GM12878 (cell line): ENCODE results near the gene HOOK2. TPM values are rescaled to one million over a fixed set of nuclear protein-coding genes. Genes with fewer than 3 reads are reported as not detected.

Experiments used
- ATF7 ChIP-seq: fragments of 450-650 bp; IDR thresholded peaks from 2 replicates; pipeline ENCODE4 v1.6.1; 2016; ENCODE audit warnings: low read depth, mild to moderate bottlenecking
- BMI1 ChIP-seq: fragments of 450-650 bp; IDR thresholded peaks from 2 replicates; pipeline ENCODE4 v1.6.1; 2016; ENCODE audit warnings: mild to moderate bottlenecking, moderate library complexity, borderline replicate concordance
- CREM ChIP-seq: IDR thresholded peaks from 2 replicates; pipeline ENCODE4 v1.6.1; 2014; ENCODE audit warnings: antibody characterized with exemption, low read depth
- GABPA ChIP-seq: IDR thresholded peaks from 2 replicates; pipeline ENCODE4 v1.6.1; 2014; ENCODE audit warnings: antibody characterized with exemption, low read depth, mild to moderate bottlenecking, inconsistent platforms
- IRF4 ChIP-seq: IDR thresholded peaks from 2 replicates; pipeline ENCODE4 v1.6.1; 2011; ENCODE audit warnings: low read depth, low read length
- JUNB ChIP-seq: IDR thresholded peaks from 2 replicates; pipeline ENCODE4 v1.6.1; 2016; ENCODE audit warnings: antibody characterized with exemption, mild to moderate bottlenecking
- LARP7 ChIP-seq: fragments of 450-650 bp; IDR thresholded peaks from 2 replicates; pipeline ENCODE4 v1.6.1; 2017; ENCODE audit warnings: mild to moderate bottlenecking
- MAX ChIP-seq: IDR thresholded peaks from 2 replicates; pipeline ENCODE4 v1.6.1; 2012; ENCODE audit warnings: low read depth, low read length, improper control_type of control experiment
- POLR2AphosphoS2 ChIP-seq: IDR thresholded peaks from 2 replicates; pipeline ENCODE4 v1.6.1; 2011; ENCODE audit warnings: low read depth, mild to moderate bottlenecking, low read length, improper control_type of control experiment, moderate library complexity
- POU2F2 ChIP-seq: IDR thresholded peaks from 3 replicates; pipeline ENCODE4 v1.6.1; 2011; ENCODE audit warnings: low read depth, mild to moderate bottlenecking, low read length, borderline replicate concordance
- SREBF1 ChIP-seq: IDR thresholded peaks from 2 replicates; pipeline ENCODE4 v1.6.1; 2012; ENCODE audit warnings: mild to moderate bottlenecking, low read length
- SREBF2 ChIP-seq: IDR thresholded peaks from 2 replicates; pipeline ENCODE4 v1.6.1; 2012; ENCODE audit warnings: mild to moderate bottlenecking, low read length
- STAT3 ChIP-seq: IDR thresholded peaks from 2 replicates; pipeline ENCODE4 v1.6.1; 2011; ENCODE audit warnings: low read depth, low read length, improper control_type of control experiment
- SUPT20H ChIP-seq: IDR thresholded peaks from 2 replicates; pipeline ENCODE4 v1.6.1; 2011; ENCODE audit warnings: low read depth, mild to moderate bottlenecking, low read length, moderate library complexity, borderline replicate concordance; ENCODE audit not compliant: control insufficient read depth
- TAF1 ChIP-seq: IDR thresholded peaks from 2 replicates; pipeline ENCODE4 v1.6.1; 2011; ENCODE audit warnings: mild to moderate bottlenecking, low read depth, low read length, borderline replicate concordance
- ZBTB40 ChIP-seq: fragments of 450-650 bp; IDR thresholded peaks from 2 replicates; pipeline ENCODE4 v1.6.1; 2016; ENCODE audit warnings: mild to moderate bottlenecking, moderate library complexity, borderline replicate concordance
- ZNF384 ChIP-seq: IDR thresholded peaks from 2 replicates; pipeline ENCODE4 v1.6.1; 2012; ENCODE audit warnings: low read depth, mild to moderate bottlenecking, low read length, improper control_type of control experiment, borderline replicate concordance
- ZNF622 ChIP-seq: fragments of 450-650 bp; IDR thresholded peaks from 2 replicates; pipeline ENCODE4 v1.6.1; 2017; ENCODE audit warnings: mild to moderate bottlenecking, inconsistent platforms
- polyA plus RNA-seq, 11 experiments: library from polyadenylated mRNA; depleted of rRNA in 4 of 11; unstranded in 6 of 11; stranded (reverse) in 5 of 11; fragments of >200 nt; fragmentation: Nextera tagmentation in 4 of 11; fragmentation: Illumina TruSeq in 1 of 11; extraction: Ambion mirVana in 4 of 11; extraction: Trizol in 1 of 11; gene quantifications; 1 replicate in 1 of 11; 2 replicates in 10 of 11; pipeline versions ENCODE4 v1.2.1 to v1.2.3, GENCODE V29; 2011 to 2016; ENCODE audit warnings: inconsistent platforms in 2 of 11, missing spikeins in 2 of 11, low read depth in 1 of 11
- total RNA-seq, 4 experiments: library from RNA; depleted of rRNA in 3 of 4; stranded (reverse); fragments of >200 nt in 3 of 4; fragmentation: Illumina TruSeq in 1 of 4; extraction: Trizol in 1 of 4; gene quantifications; 2 replicates each; pipeline versions ENCODE4 v1.2.1 to v1.2.3, GENCODE V29; 2013 to 2021
- TF ChIP-seq, protein P1 (sequence below): IDR thresholded peaks from 2 replicates; pipeline ENCODE4 v1.6.1; 2012; ENCODE audit warnings: low read length, inconsistent platforms
- TF ChIP-seq, protein P2 (sequence below): fragments of 450-650 bp; formaldehyde crosslinking; IDR thresholded peaks from 2 replicates; pipeline ENCODE4 v1.4.0; 2020; ENCODE audit warnings: mild to moderate bottlenecking, moderate library complexity
- TF ChIP-seq, protein P3 (sequence below), 3 experiments: IDR thresholded peaks in 2 of 3; conservative IDR thresholded peaks in 1 of 3; 2 replicates each; pipeline ENCODE4 v1.5.1; 2011; ENCODE audit warnings: low read depth in 3 of 3, low read length in 3 of 3, mild to moderate bottlenecking in 3 of 3, control low read depth in 2 of 3, moderate library complexity in 2 of 3, inconsistent platforms in 1 of 3, mixed read lengths in 1 of 3; ENCODE audit not compliant: control insufficient read depth in 2 of 3, insufficient read depth in 1 of 3; ENCODE audit errors: extremely low read depth in 1 of 3

Gene HOOK2
- total and polyA plus RNA-seq, 10 of the 15 experiments (the other 5 are each of a cell fraction or from before 2014, with no cell fraction given): 1.5 to 9.6 (median 6.2) TPM

- TF ChIP-seq, protein P1, sequence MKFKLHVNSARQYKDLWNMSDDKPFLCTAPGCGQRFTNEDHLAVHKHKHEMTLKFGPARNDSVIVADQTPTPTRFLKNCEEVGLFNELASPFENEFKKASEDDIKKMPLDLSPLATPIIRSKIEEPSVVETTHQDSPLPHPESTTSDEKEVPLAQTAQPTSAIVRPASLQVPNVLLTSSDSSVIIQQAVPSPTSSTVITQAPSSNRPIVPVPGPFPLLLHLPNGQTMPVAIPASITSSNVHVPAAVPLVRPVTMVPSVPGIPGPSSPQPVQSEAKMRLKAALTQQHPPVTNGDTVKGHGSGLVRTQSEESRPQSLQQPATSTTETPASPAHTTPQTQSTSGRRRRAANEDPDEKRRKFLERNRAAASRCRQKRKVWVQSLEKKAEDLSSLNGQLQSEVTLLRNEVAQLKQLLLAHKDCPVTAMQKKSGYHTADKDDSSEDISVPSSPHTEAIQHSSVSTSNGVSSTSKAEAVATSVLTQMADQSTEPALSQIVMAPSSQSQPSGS: no peak
- TF ChIP-seq POLR2AphosphoS2 (no peak), JUNB (peak; percentile 28; the same call in 1 of the 2 replicates), ZNF622 (no peak), SREBF2 (no peak), BMI1 (no peak), MAX (no peak; the same call in 1 of the 2 replicates), ZNF384 (no peak), STAT3 (no peak), ATF7 (peak; percentile 61), TAF1 (no peak), POU2F2 (peak; percentile 77; the same call in 1 of the 3 replicates), ZBTB40 (no peak), SREBF1 (no peak), SUPT20H (no peak), IRF4 (peak; percentile 25; the same call in 1 of the 2 replicates), LARP7 (no peak), GABPA (no peak), CREM (peak; percentile 76; the same call in 1 of the 2 replicates)
- TF ChIP-seq, protein P2, sequence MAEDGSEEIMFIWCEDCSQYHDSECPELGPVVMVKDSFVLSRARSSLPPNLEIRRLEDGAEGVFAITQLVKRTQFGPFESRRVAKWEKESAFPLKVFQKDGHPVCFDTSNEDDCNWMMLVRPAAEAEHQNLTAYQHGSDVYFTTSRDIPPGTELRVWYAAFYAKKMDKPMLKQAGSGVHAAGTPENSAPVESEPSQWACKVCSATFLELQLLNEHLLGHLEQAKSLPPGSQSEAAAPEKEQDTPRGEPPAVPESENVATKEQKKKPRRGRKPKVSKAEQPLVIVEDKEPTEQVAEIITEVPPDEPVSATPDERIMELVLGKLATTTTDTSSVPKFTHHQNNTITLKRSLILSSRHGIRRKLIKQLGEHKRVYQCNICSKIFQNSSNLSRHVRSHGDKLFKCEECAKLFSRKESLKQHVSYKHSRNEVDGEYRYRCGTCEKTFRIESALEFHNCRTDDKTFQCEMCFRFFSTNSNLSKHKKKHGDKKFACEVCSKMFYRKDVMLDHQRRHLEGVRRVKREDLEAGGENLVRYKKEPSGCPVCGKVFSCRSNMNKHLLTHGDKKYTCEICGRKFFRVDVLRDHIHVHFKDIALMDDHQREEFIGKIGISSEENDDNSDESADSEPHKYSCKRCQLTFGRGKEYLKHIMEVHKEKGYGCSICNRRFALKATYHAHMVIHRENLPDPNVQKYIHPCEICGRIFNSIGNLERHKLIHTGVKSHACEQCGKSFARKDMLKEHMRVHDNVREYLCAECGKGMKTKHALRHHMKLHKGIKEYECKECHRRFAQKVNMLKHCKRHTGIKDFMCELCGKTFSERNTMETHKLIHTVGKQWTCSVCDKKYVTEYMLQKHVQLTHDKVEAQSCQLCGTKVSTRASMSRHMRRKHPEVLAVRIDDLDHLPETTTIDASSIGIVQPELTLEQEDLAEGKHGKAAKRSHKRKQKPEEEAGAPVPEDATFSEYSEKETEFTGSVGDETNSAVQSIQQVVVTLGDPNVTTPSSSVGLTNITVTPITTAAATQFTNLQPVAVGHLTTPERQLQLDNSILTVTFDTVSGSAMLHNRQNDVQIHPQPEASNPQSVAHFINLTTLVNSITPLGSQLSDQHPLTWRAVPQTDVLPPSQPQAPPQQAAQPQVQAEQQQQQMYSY (CRISPR knock-in tag): no peak
- TF ChIP-seq, protein P3, sequence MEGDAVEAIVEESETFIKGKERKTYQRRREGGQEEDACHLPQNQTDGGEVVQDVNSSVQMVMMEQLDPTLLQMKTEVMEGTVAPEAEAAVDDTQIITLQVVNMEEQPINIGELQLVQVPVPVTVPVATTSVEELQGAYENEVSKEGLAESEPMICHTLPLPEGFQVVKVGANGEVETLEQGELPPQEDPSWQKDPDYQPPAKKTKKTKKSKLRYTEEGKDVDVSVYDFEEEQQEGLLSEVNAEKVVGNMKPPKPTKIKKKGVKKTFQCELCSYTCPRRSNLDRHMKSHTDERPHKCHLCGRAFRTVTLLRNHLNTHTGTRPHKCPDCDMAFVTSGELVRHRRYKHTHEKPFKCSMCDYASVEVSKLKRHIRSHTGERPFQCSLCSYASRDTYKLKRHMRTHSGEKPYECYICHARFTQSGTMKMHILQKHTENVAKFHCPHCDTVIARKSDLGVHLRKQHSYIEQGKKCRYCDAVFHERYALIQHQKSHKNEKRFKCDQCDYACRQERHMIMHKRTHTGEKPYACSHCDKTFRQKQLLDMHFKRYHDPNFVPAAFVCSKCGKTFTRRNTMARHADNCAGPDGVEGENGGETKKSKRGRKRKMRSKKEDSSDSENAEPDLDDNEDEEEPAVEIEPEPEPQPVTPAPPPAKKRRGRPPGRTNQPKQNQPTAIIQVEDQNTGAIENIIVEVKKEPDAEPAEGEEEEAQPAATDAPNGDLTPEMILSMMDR (IDR thresholded peaks at IDR 0.05 in 2 of 3, conservative IDR thresholded peaks at IDR 0.05 in 1 of 3; ENCODE audit: control insufficient read depth in 2 of 3, extremely low read depth in 1 of 3, insufficient read depth in 1 of 3, low read depth in 3 of 3, low read length in 3 of 3): no peak
These were observed 13.3 kb upstream of the HOOK2 start (continued) for GRCh38 chr19:12788682-12789097.
